ENCODE results near the gene ANKRD42.
A peak's percentile ranks its signal among the peaks of the same experiment; 100 is the strongest.

The ANKRD42 gene

DNA sequence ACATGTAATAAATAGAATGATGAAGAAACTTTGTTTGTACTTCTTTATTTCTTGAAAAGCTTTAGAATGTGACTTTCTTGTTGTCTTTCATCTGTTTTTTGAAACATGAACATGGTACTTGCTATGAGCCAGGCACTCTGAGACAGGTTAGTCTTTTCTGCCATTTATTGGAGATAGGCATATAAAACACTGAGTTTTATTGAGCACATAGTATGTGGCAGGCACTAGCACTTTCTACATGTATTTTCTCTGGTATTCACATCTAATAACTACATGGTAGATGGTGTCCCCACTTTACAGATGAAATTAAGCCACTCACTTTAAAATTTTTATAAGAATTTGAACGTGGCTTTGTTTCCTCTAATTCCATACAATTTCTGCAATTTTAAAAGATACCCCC is 7.7 kb upstream of the ANKRD42 start:
- Histone ChIP-seq H3K27ac (no peak overlapping the region), H3K9me3 (no peaks in the 10 kb centered on the region), H3K36me3 (peaks cover 78% of the 10 kb centered on the region), H3K4me3 (ENCODE audit: low read depth in 1 of 2, low read length in 1 of 2) (no peak overlapping the region), H3K4me1 (ENCODE audit: control insufficient read depth in 1 of 2, insufficient read depth in 1 of 2, low read depth in 1 of 2, low read length in 1 of 2) (no peaks in the 10 kb centered on the region), H3K27me3 (no peaks in the 10 kb centered on the region)
- TF ChIP-seq, protein P1, sequence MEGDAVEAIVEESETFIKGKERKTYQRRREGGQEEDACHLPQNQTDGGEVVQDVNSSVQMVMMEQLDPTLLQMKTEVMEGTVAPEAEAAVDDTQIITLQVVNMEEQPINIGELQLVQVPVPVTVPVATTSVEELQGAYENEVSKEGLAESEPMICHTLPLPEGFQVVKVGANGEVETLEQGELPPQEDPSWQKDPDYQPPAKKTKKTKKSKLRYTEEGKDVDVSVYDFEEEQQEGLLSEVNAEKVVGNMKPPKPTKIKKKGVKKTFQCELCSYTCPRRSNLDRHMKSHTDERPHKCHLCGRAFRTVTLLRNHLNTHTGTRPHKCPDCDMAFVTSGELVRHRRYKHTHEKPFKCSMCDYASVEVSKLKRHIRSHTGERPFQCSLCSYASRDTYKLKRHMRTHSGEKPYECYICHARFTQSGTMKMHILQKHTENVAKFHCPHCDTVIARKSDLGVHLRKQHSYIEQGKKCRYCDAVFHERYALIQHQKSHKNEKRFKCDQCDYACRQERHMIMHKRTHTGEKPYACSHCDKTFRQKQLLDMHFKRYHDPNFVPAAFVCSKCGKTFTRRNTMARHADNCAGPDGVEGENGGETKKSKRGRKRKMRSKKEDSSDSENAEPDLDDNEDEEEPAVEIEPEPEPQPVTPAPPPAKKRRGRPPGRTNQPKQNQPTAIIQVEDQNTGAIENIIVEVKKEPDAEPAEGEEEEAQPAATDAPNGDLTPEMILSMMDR (IDR thresholded peaks at IDR 0.05), result no peak

DNA sequence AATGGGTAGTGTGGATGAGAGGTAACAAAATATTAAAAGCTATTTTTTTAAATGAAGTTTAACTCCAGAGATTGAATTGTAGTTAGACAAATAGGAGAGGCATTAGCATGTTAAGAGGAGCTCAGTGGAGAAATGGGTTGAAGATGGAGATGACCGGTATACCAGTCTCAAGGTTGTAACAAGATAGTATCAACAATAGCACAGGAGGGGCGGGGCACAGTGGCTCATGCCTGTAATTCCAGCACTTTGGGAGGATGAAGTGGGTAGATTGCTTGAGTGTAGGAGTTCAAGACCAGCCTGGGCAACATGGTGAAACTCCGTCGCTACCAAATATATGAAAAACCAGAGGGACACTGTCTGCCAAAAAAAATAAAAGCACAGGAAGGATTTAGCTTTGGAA is 6.0 kb upstream of the ANKRD42 start:
- Histone ChIP-seq H3K4me3 (ENCODE audit: low read depth in 1 of 2, low read length in 1 of 2) (no peak overlapping the region), H3K36me3 (peaks cover 69% of the 10 kb centered on the region), H3K27me3 (no peaks in the 10 kb centered on the region), H3K9me3 (no peaks in the 10 kb centered on the region), H3K4me1 (ENCODE audit: control insufficient read depth in 1 of 2, insufficient read depth in 1 of 2, low read depth in 1 of 2, low read length in 1 of 2) (peaks cover 6 to 7% of the 10 kb centered on the region in 2 experiments), H3K27ac (no peak overlapping the region)
- TF ChIP-seq, protein P1 (IDR thresholded peaks at IDR 0.05), result no peak

GRCh38 chr11:83191491-83191890 is 2.0 kb upstream of the ANKRD42 start:
- TF ChIP-seq, protein P1 (IDR thresholded peaks at IDR 0.05), result no peak
- Histone ChIP-seq H3K36me3 (peaks cover 29% of the 10 kb centered on the region), H3K27ac (peak overlapping the region; percentile 91)

GRCh38 chr11:83191986-83192385 is 1.5 kb upstream of the ANKRD42 start:
- Histone ChIP-seq H3K36me3 (peaks cover 24% of the 10 kb centered on the region), H3K4me1 (ENCODE audit: control insufficient read depth in 1 of 2, insufficient read depth in 1 of 2, low read depth in 1 of 2, low read length in 1 of 2) (peaks cover 27 to 32% of the 10 kb centered on the region in 2 experiments), H3K4me3 (ENCODE audit: low read depth in 1 of 2, low read length in 1 of 2) (no peak overlapping the region), H3K9me3 (no peaks in the 10 kb centered on the region), H3K27ac (peak overlapping the region; percentile 91), H3K27me3 (no peaks in the 10 kb centered on the region)
- TF ChIP-seq, protein P1 (IDR thresholded peaks at IDR 0.05), result no peak

More at GRCh38 chr11:83191491-83191890, 2.0 kb upstream of the ANKRD42 start:
- H3K4me1 ChIP-seq (ENCODE audit: control insufficient read depth in 1 of 2, insufficient read depth in 1 of 2, low read depth in 1 of 2, low read length in 1 of 2), result peaks cover 27 to 32% of the 10 kb centered on the region in 2 experiments
- H3K4me3 ChIP-seq (ENCODE audit: low read depth in 1 of 2, low read length in 1 of 2), result no peak overlapping the region
- no peaks in the 10 kb centered on the region for H3K9me3 ChIP-seq
- no peaks in the 10 kb centered on the region for H3K27me3 ChIP-seq

DNA sequence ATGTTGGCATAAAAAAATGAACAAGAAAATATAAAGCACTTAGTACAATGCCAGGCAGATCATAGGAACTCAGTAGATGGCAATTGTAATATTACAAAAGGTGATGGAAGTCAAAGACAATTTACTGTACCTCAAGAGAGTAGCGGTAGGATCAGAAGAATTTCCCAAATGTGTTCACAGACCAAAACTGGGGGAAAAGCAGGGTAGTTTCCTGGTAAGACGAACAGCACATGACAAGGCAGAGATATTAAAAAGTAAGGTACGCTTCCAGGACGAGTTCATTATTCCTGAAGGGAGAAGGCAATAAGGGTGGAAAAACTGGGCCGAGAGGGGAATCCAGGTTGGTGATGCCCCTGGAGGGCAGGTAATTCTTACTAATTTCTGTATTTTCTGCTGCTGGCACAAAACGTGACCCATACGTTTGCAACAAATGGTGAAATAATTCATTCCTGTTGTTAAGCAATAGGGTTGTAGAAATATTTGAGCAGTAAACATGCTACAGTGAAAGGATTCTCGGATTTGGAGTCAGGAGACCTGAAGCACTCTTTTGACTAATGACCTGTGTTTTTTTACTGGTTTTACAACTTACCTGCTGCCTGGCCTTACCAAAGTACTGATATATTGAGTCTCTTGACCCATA is 786 bp upstream of the ANKRD42 start:
- peak overlapping the region; percentile 86 to 89 for H3K4me3 ChIP-seq (ENCODE audit: low read depth in 1 of 2, low read length in 1 of 2)
- peak overlapping the region; percentile 91 for H3K27ac ChIP-seq
- peaks cover 27 to 32% of the 10 kb centered on the region in 2 experiments for H3K4me1 ChIP-seq (ENCODE audit: control insufficient read depth in 1 of 2, insufficient read depth in 1 of 2, low read depth in 1 of 2, low read length in 1 of 2)
- TF ChIP-seq, protein P1 (IDR thresholded peaks at IDR 0.05), result no peak
- no peaks in the 10 kb centered on the region for H3K27me3 ChIP-seq
- peaks cover 18% of the 10 kb centered on the region for H3K36me3 ChIP-seq
- H3K9me3 ChIP-seq, result no peaks in the 10 kb centered on the region

Measured in neutrophil (primary cell).